ENCODE results near the gene RGCC.

- TF ChIP-seq CTCF (conservative IDR thresholded peaks at IDR 0.05; ENCODE audit: low read depth, low read length) (no peak), MXI1 (IDR thresholded peaks at IDR 0.05; ENCODE audit: borderline replicate concordance, low read depth, low read length) (no peak), ELK1 (IDR thresholded peaks at IDR 0.05; ENCODE audit: borderline replicate concordance, low read depth, low read length) (no peak), MAZ (IDR thresholded peaks at IDR 0.05; ENCODE audit: borderline replicate concordance, low read depth, low read length) (no peak), USF2 (IDR thresholded peaks at IDR 0.05; ENCODE audit: low read depth, low read length) (no peak), MAFK (IDR thresholded peaks at IDR 0.05; ENCODE audit: low read depth, low read length) (no peak), POLR2A (IDR thresholded peaks at IDR 0.05; ENCODE audit: low read depth, low read length) (no peak), BHLHE40 (IDR thresholded peaks at IDR 0.05; ENCODE audit: low read depth, low read length) (no peak), RAD21 (IDR thresholded peaks at IDR 0.05; ENCODE audit: low read length) (no peak)
Measured at GRCh38 chr13:41494202-41494601, 36.9 kb downstream of the RGCC start.
